A673 (cell line): Measurements from ENCODE around the gene TMEM132C. TPM values are rescaled to one million over a fixed set of nuclear protein-coding genes. Genes with fewer than 3 reads are reported as not detected.

ENCODE experiments used
- BruUV-seq: library from RNA; stranded (reverse); fragments of 400-500 nt; replicated peaks from 2 replicates; lab custom pipeline; 2021; lab: Mats Ljungman, UMichigan
- CTCF ChIA-PET: fragments of 300-600 bp; sonication (Branson Sonifier 250); formaldehyde crosslinking; loops from one replicate; lab custom pipeline; 2022; ENCODE audit warnings: antibody characterized with exemption; lab: Charles Lee
- POLR2A ChIA-PET: fragments of 300-600 bp; sonication (Branson Sonifier 250); formaldehyde crosslinking; loops from one replicate; lab custom pipeline; 2022; ENCODE audit warnings: antibody characterized with exemption; ENCODE audit not compliant: low non-redundant PET; lab: Charles Lee
- DNase-seq: peaks from one replicate; pipeline ENCODE4 v3.0.0-alpha.2; 2015; ENCODE audit warnings: low spot score
- H3K27ac ChIP-seq: fragments of 200-600 bp; sonication (generic); 2 replicates; pipeline ENCODE4 v1.5.1; 2016; ENCODE audit warnings: mixed run types, low read depth, mild to moderate bottlenecking, mixed read lengths, antibody characterized with exemption, low read length; ENCODE audit not compliant: poor library complexity, severe bottlenecking
- H3K27me3 ChIP-seq: fragments of 200-600 bp; sonication (generic); replicated peaks from 2 replicates; pipeline ENCODE4 v1.6.1; 2017; ENCODE audit warnings: mixed run types, low read depth, mild to moderate bottlenecking, mixed read lengths, antibody characterized with exemption, low read length; ENCODE audit not compliant: insufficient read depth, poor library complexity
- H3K36me3 ChIP-seq: fragments of 200-600 bp; sonication (generic); 2 replicates; pipeline ENCODE4 v1.6.1; 2016; ENCODE audit warnings: mixed run types, mild to moderate bottlenecking, mixed read lengths, antibody characterized with exemption, low read length; ENCODE audit not compliant: insufficient read depth, poor library complexity, severe bottlenecking
- H3K4me1 ChIP-seq: fragments of 200-600 bp; sonication (generic); 2 replicates; pipeline ENCODE4 v1.6.1; 2017; ENCODE audit warnings: mixed run types, mild to moderate bottlenecking, mixed read lengths, antibody characterized with exemption, low read length; ENCODE audit not compliant: insufficient read depth, poor library complexity, severe bottlenecking
- H3K4me3 ChIP-seq: fragments of 200-600 bp; sonication (generic); 2 replicates; pipeline ENCODE4 v1.5.1; 2016; ENCODE audit warnings: low read depth, mixed run types, mild to moderate bottlenecking, mixed read lengths, low read length; ENCODE audit not compliant: poor library complexity, severe bottlenecking
- H3K9me3 ChIP-seq: fragments of 200-600 bp; sonication (generic); 2 replicates; pipeline ENCODE4 v1.6.1; 2016; ENCODE audit warnings: mixed run types, low read depth, mild to moderate bottlenecking, mixed read lengths, antibody characterized with exemption, low read length; ENCODE audit not compliant: poor library complexity, severe bottlenecking
- CTCF ChIP-seq: fragments of 300-800, 200-600 bp; sonication (generic); conservative IDR thresholded peaks from 2 replicates; pipeline ENCODE4 v1.5.1; 2017; ENCODE audit warnings: low read depth, mild to moderate bottlenecking, antibody characterized with exemption, low read length, moderate library complexity, mixed read lengths
- EZH2 ChIP-seq: fragments of 200-600 bp; sonication (generic); IDR thresholded peaks from 2 replicates; pipeline ENCODE4 v1.6.1; 2017; ENCODE audit warnings: borderline replicate concordance, low read depth, mild to moderate bottlenecking, mixed read lengths, antibody characterized with exemption, low read length; ENCODE audit not compliant: poor library complexity, severe bottlenecking
- intact Hi-C: fragments of 100-400 bp; cut with micrococcal nuclease; formaldehyde crosslinking; loops from one replicate; pipeline ENCODE4 v1.10.0; 2022; ENCODE audit not compliant: unreplicated experiment
- total RNA-seq: library from RNA; stranded (reverse); gene quantifications from 2 replicates; pipeline ENCODE4 v1.2.3, GENCODE V29; 2021

Gene TMEM132C
- total RNA-seq, 1 experiment from 2014 or later, result not detected

- CTCF ChIA-PET, result no interaction called here
- Histone ChIP-seq H3K27me3 (no peaks in the 10 kb centered on the region), H3K36me3 (no peaks in the 10 kb centered on the region), H3K4me1 (no peaks in the 10 kb centered on the region), H3K4me3 (no peak overlapping the region), H3K9me3 (no peaks in the 10 kb centered on the region), H3K27ac (no peak overlapping the region)
- no TSS peak for BruUV-seq
- TF ChIP-seq EZH2 (no peak), CTCF (no peak)
- DNase-seq, result no peak
- intact Hi-C loops, result no loop called here
- POLR2A ChIA-PET, result no interaction called here
Observed at GRCh38 chr12:128660532-128661225, 393.7 kb downstream of the TMEM132C start.

GRCh38 chr12:128661226-128661569 is 394.2 kb downstream of the TMEM132C start:
- no TSS peak for BruUV-seq
- ChIA-PET CTCF (no interaction called here), POLR2A (no interaction called here)
- H3K27ac ChIP-seq, result no peak overlapping the region
- no peaks in the 10 kb centered on the region for H3K27me3 ChIP-seq
- no peaks in the 10 kb centered on the region for H3K9me3 ChIP-seq
- H3K4me3 ChIP-seq, result no peak overlapping the region
- no peaks in the 10 kb centered on the region for H3K4me1 ChIP-seq
- intact Hi-C loops, result no loop called here
- H3K36me3 ChIP-seq, result no peaks in the 10 kb centered on the region
- no peak for DNase-seq
- TF ChIP-seq CTCF, result no peak
- TF ChIP-seq EZH2, result no peak

GRCh38 chr12:128662101-128662500 is 395.1 kb downstream of the TMEM132C start:
- POLR2A ChIA-PET, result no interaction called here
- Histone ChIP-seq H3K36me3 (no peaks in the 10 kb centered on the region), H3K9me3 (no peaks in the 10 kb centered on the region), H3K27me3 (no peaks in the 10 kb centered on the region), H3K4me3 (no peak overlapping the region), H3K4me1 (no peaks in the 10 kb centered on the region), H3K27ac (no peak overlapping the region)
- intact Hi-C loops, result no loop called here
- TF ChIP-seq EZH2 (no peak), CTCF (no peak)
- no TSS peak for BruUV-seq
- DNase-seq, result no peak
- CTCF ChIA-PET, result interaction anchor here (0.6 kb wide), 1 partner anchor 185 kb away, joined by 7 read pairs; no protein-coding TSS in a partner anchor
